K562 (cell line): ENCODE measurements around the gene GEMIN2. TPM values are rescaled to one million over a fixed set of nuclear protein-coding genes. Genes with fewer than 3 reads are reported as not detected.

Experiments
- CREB1 ChIP-seq, 2 experiments: sonication (generic) in 1 of 2; formaldehyde crosslinking in 1 of 2; IDR thresholded peaks; 2 replicates each; pipeline versions ENCODE4 v1.6.1 to v1.8.0; 2012 to 2022; ENCODE audit warnings: inconsistent platforms in 1 of 2, mild to moderate bottlenecking in 1 of 2, missing genetic modification reagents in 1 of 2, moderate library complexity in 1 of 2
- CREM ChIP-seq: IDR thresholded peaks from 2 replicates; pipeline ENCODE4 v1.6.1; 2014; ENCODE audit warnings: antibody characterized with exemption, low read depth
- ELF1 ChIP-seq: fragments of 200-800 bp; sonication (Bioruptor generic); IDR thresholded peaks from 2 replicates; pipeline ENCODE4 v1.6.1; 2016; ENCODE audit warnings: missing genetic modification characterization, missing compliant biosample characterization
- EP400 ChIP-seq: fragments of 450-650 bp; IDR thresholded peaks from 2 replicates; pipeline ENCODE4 v1.6.1; 2017; ENCODE audit warnings: antibody characterized with exemption, mild to moderate bottlenecking, moderate library complexity
- NCOA1 ChIP-seq: fragments of 450-650 bp; IDR thresholded peaks from 2 replicates; pipeline ENCODE4 v1.6.1; 2016; ENCODE audit warnings: low read depth
- PCBP1 ChIP-seq: fragments of 200-400 bp; formaldehyde crosslinking; IDR thresholded peaks from 2 replicates; pipeline ENCODE4 v1.6.1; 2018; ENCODE audit warnings: mild to moderate bottlenecking, low read depth, low read length; ENCODE audit not compliant: poor library complexity, severe bottlenecking
- SMARCA4 ChIP-seq: fragments of 450-650 bp; IDR thresholded peaks from 2 replicates; pipeline ENCODE4 v1.6.1; 2016
- SREBF1 ChIP-seq: fragments of 150-350 bp; IDR thresholded peaks from 2 replicates; pipeline ENCODE4 v1.6.1; 2014; ENCODE audit warnings: antibody characterized with exemption, low read depth, low read length, borderline replicate concordance
- TAF1 ChIP-seq: IDR thresholded peaks from 2 replicates; pipeline ENCODE4 v1.6.1; 2011; ENCODE audit warnings: mild to moderate bottlenecking, low read length, moderate library complexity; ENCODE audit not compliant: insufficient read depth, control insufficient read depth, severe bottlenecking; ENCODE audit errors: extremely low read depth
- TAF9B ChIP-seq: fragments of 450-650 bp; IDR thresholded peaks from 2 replicates; pipeline ENCODE4 v1.6.1; 2018; ENCODE audit warnings: mild to moderate bottlenecking; ENCODE audit not compliant: partially characterized antibody
- TGIF2 ChIP-seq: sonication (generic); formaldehyde crosslinking; IDR thresholded peaks from 2 replicates; pipeline ENCODE4 v1.8.1; 2022; ENCODE audit warnings: mild to moderate bottlenecking, missing genetic modification reagents, moderate library complexity
- ZBTB7A ChIP-seq: IDR thresholded peaks from 2 replicates; pipeline ENCODE4 v1.6.1; 2011; ENCODE audit warnings: low read depth, mild to moderate bottlenecking, low read length, moderate library complexity, borderline replicate concordance; ENCODE audit not compliant: control insufficient read depth
- ZFX ChIP-seq: sonication (generic); formaldehyde crosslinking; IDR thresholded peaks from 2 replicates; pipeline ENCODE4 v1.8.0; 2022; ENCODE audit warnings: mild to moderate bottlenecking, missing genetic modification reagents, moderate library complexity
- ZNF57 ChIP-seq: fragments of 450-650 bp; formaldehyde crosslinking; IDR thresholded peaks from 2 replicates; pipeline ENCODE4 v1.4.0; 2020; ENCODE audit warnings: mild to moderate bottlenecking, moderate library complexity
- polyA plus RNA-seq, 8 experiments: library from polyadenylated mRNA; depleted of rRNA in 4 of 8; stranded (reverse) in 5 of 8; unstranded in 3 of 8; fragments of >200 nt; fragmentation: Nextera tagmentation in 2 of 8; fragmentation: Illumina TruSeq in 1 of 8; extraction: Ambion mirVana in 2 of 8; extraction: Trizol in 1 of 8; gene quantifications; 2 replicates each; pipeline versions ENCODE4 v1.2.1 to v1.2.3, GENCODE V29; 2011 to 2014; ENCODE audit warnings: inconsistent platforms in 1 of 8, missing spikeins in 1 of 8
- total RNA-seq, 7 experiments: library from RNA; depleted of rRNA in 6 of 7; stranded (reverse); fragments of >200 nt in 6 of 7; fragmentation: Illumina TruSeq in 2 of 7; extraction: Trizol in 2 of 7; gene quantifications; 2 replicates each; pipeline versions ENCODE4 v1.2.1 to v1.2.3, GENCODE V29; 2011 to 2021; ENCODE audit warnings: low replicate concordance in 1 of 7
- TF ChIP-seq, protein P1 (sequence below): fragments of 150-350 bp; IDR thresholded peaks from 2 replicates; pipeline ENCODE4 v1.6.1; 2014; ENCODE audit warnings: low read depth, mild to moderate bottlenecking, low read length, borderline replicate concordance
- TF ChIP-seq, protein P2 (sequence below), 3 experiments: fragments of 200-800 bp in 1 of 3; fragments of 250-450 bp in 1 of 3; fragments of 450-650 bp in 1 of 3; sonication (Bioruptor Pico) in 1 of 3; sonication (Bioruptor generic) in 1 of 3; formaldehyde crosslinking in 1 of 3; IDR thresholded peaks; 2 replicates each; pipeline versions ENCODE4 v1.6.1 to v1.8.0; 2016 to 2022; ENCODE audit warnings: mild to moderate bottlenecking in 2 of 3, missing genetic modification characterization in 2 of 3, missing compliant biosample characterization in 1 of 3, moderate library complexity in 1 of 3
- TF ChIP-seq, protein P3 (sequence below): sonication (generic); formaldehyde crosslinking; IDR thresholded peaks from 2 replicates; pipeline ENCODE4 v1.8.1; 2022; ENCODE audit warnings: missing genetic modification reagents

GEMIN2 gene
- total and polyA plus RNA-seq, 9 of the 15 experiments (the other 6 are each of a cell fraction or from before 2014, with no cell fraction given) = 23.0 to 87.6 (median 45.5) TPM

DNA sequence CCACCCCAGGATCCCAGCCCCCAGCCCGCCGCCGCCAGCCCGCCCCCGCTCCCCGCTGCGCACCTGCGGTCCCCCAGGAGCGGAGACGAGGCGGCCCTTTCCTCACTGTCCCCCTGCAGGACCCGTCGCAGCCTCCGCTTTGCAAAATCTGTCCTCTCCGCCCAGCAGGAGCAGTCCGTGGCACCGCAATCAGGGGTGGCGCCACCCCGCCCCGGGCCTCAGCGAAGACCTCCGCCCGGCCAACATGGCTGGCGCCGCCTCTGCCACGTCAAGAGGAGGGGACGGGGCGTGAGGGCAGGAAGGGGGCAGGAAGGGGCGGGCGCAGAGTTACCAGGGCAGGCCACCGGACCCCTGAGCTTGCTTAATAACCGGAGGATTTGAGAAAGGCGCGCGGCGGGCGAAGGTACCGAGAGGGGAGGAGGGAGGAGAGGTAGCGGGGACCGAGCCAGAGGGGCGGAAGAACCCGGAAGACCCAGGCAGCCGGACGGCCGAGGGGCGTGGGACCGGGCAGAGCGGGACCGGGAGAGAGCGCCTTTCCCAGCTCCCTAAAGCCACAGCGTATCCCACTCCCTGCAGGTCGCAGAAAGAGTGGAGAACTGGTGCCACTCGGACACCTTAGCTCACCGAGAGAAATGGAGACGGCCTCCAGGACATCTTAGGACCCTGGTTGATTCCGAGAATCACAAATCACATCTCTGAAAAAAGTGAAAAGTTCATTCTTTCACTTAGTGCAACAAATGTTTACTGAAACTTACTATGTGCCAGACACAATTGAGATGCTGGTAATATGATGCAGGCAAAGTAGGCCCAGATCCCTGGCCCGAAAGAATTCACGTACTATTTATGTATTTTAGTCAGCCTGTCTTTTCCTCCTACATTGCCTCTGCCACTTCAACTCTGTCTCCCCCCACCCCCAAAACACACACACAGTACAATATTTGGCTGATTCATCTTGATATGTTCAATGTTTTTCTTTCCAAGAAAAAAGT lies 10.9 kb upstream of the GEMIN2 start, which contains the start of gene SEC23A (continued):
- TF ChIP-seq ZFX (CRISPR knock-in tag) (peak; percentile 88), PCBP1 (peak; percentile 36), ZBTB7A (peak; percentile 69), ZNF57 (CRISPR knock-in tag) (no peak), NCOA1 (peak; percentile 58; the same call in 1 of the 2 replicates), CREM (peak; percentile 92), TGIF2 (CRISPR knock-in tag) (no peak), SREBF1 (no peak), EP400 (peak; percentile 96), SMARCA4 (0 out of 2 replicates have a peak, but pooled peaks have one; percentile 14), ELF1 (tag) (peak; percentile 69; the same call in 1 of the 2 replicates), CREB1 (IDR thresholded peaks at IDR 0.05) (peak; percentile 77), CREB1 (CRISPR knock-in tag; IDR thresholded peaks at IDR 0.05) (peak; percentile 54; the same call in 1 of the 2 replicates), TAF1 (peak; percentile 73), TAF9B (peak; percentile 68)
- TF ChIP-seq, protein P1, sequence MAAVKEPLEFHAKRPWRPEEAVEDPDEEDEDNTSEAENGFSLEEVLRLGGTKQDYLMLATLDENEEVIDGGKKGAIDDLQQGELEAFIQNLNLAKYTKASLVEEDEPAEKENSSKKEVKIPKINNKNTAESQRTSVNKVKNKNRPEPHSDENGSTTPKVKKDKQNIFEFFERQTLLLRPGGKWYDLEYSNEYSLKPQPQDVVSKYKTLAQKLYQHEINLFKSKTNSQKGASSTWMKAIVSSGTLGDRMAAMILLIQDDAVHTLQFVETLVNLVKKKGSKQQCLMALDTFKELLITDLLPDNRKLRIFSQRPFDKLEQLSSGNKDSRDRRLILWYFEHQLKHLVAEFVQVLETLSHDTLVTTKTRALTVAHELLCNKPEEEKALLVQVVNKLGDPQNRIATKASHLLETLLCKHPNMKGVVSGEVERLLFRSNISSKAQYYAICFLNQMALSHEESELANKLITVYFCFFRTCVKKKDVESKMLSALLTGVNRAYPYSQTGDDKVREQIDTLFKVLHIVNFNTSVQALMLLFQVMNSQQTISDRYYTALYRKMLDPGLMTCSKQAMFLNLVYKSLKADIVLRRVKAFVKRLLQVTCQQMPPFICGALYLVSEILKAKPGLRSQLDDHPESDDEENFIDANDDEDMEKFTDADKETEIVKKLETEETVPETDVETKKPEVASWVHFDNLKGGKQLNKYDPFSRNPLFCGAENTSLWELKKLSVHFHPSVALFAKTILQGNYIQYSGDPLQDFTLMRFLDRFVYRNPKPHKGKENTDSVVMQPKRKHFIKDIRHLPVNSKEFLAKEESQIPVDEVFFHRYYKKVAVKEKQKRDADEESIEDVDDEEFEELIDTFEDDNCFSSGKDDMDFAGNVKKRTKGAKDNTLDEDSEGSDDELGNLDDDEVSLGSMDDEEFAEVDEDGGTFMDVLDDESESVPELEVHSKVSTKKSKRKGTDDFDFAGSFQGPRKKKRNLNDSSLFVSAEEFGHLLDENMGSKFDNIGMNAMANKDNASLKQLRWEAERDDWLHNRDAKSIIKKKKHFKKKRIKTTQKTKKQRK = no peak
- TF ChIP-seq, protein P2, sequence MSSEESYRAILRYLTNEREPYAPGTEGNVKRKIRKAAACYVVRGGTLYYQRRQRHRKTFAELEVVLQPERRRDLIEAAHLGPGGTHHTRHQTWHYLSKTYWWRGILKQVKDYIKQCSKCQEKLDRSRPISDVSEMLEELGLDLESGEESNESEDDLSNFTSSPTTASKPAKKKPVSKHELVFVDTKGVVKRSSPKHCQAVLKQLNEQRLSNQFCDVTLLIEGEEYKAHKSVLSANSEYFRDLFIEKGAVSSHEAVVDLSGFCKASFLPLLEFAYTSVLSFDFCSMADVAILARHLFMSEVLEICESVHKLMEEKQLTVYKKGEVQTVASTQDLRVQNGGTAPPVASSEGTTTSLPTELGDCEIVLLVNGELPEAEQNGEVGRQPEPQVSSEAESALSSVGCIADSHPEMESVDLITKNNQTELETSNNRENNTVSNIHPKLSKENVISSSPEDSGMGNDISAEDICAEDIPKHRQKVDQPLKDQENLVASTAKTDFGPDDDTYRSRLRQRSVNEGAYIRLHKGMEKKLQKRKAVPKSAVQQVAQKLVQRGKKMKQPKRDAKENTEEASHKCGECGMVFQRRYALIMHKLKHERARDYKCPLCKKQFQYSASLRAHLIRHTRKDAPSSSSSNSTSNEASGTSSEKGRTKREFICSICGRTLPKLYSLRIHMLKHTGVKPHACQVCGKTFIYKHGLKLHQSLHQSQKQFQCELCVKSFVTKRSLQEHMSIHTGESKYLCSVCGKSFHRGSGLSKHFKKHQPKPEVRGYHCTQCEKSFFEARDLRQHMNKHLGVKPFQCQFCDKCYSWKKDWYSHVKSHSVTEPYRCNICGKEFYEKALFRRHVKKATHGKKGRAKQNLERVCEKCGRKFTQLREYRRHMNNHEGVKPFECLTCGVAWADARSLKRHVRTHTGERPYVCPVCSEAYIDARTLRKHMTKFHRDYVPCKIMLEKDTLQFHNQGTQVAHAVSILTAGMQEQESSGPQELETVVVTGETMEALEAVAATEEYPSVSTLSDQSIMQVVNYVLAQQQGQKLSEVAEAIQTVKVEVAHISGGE (CRISPR knock-in tag; IDR thresholded peaks at IDR 0.05) = peak; percentile 56 to 93 (median 76); a peak in 5 of 6 replicates
- TF ChIP-seq, protein P3, sequence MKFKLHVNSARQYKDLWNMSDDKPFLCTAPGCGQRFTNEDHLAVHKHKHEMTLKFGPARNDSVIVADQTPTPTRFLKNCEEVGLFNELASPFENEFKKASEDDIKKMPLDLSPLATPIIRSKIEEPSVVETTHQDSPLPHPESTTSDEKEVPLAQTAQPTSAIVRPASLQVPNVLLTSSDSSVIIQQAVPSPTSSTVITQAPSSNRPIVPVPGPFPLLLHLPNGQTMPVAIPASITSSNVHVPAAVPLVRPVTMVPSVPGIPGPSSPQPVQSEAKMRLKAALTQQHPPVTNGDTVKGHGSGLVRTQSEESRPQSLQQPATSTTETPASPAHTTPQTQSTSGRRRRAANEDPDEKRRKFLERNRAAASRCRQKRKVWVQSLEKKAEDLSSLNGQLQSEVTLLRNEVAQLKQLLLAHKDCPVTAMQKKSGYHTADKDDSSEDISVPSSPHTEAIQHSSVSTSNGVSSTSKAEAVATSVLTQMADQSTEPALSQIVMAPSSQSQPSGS (CRISPR knock-in tag) = 0 out of 2 replicates have a peak, but pooled peaks have one; percentile 18
